ENCODE data around the gene CYB5R2. TPM values are rescaled to one million over a fixed set of nuclear protein-coding genes. Genes with fewer than 3 reads are reported as not detected.

CYB5R2 gene
- total and polyA plus RNA-seq, 2 experiments from 2014 or later: 40.9 to 56.2 TPM

GRCh38 chr11:7686761-7687160 is 13.5 kb upstream of the CYB5R2 start:
- H3K27ac Mint-ChIP-seq: no peak overlapping the region
- H3K79me2 ChIP-seq (replicated peaks; ENCODE audit: insufficient read depth): no peaks in the 10 kb centered on the region
- H3K4me1 ChIP-seq (ENCODE audit: insufficient read depth): peaks cover 7% of the 10 kb centered on the region; the same call in 1 of the 2 replicates
- no peaks in the 10 kb centered on the region for H3K36me3 ChIP-seq (ENCODE audit: insufficient read depth)
- H3K9me2 ChIP-seq (ENCODE audit: insufficient read depth): no peaks in the 10 kb centered on the region
- DNase-seq (ENCODE audit: low spot score): no peak
- no peak overlapping the region for H3K4me3 ChIP-seq
- ATAC-seq: no peak
- peaks cover 19% of the 10 kb centered on the region for H3K4me1 Mint-ChIP-seq
- no peak overlapping the region for H3K27ac ChIP-seq (ENCODE audit: low read depth)
- H3K4me3 Mint-ChIP-seq: no peak overlapping the region
- 0 out of 3 replicates have a peak, but pooled peaks cover 3% of the 10 kb centered on the region for H3K9me3 Mint-ChIP-seq
- H4K20me1 ChIP-seq (replicated peaks; ENCODE audit: insufficient read depth): no peaks in the 10 kb centered on the region
- H3F3A ChIP-seq (replicated peaks; ENCODE audit: low read depth): no peaks in the 10 kb centered on the region
- H2AFZ ChIP-seq: no peak overlapping the region
- TF ChIP-seq ZNF114 (CRISPR knock-in tag; IDR thresholded peaks at IDR 0.05): no peak
- TF ChIP-seq, protein P1, sequence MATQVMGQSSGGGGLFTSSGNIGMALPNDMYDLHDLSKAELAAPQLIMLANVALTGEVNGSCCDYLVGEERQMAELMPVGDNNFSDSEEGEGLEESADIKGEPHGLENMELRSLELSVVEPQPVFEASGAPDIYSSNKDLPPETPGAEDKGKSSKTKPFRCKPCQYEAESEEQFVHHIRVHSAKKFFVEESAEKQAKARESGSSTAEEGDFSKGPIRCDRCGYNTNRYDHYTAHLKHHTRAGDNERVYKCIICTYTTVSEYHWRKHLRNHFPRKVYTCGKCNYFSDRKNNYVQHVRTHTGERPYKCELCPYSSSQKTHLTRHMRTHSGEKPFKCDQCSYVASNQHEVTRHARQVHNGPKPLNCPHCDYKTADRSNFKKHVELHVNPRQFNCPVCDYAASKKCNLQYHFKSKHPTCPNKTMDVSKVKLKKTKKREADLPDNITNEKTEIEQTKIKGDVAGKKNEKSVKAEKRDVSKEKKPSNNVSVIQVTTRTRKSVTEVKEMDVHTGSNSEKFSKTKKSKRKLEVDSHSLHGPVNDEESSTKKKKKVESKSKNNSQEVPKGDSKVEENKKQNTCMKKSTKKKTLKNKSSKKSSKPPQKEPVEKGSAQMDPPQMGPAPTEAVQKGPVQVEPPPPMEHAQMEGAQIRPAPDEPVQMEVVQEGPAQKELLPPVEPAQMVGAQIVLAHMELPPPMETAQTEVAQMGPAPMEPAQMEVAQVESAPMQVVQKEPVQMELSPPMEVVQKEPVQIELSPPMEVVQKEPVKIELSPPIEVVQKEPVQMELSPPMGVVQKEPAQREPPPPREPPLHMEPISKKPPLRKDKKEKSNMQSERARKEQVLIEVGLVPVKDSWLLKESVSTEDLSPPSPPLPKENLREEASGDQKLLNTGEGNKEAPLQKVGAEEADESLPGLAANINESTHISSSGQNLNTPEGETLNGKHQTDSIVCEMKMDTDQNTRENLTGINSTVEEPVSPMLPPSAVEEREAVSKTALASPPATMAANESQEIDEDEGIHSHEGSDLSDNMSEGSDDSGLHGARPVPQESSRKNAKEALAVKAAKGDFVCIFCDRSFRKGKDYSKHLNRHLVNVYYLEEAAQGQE (IDR thresholded peaks at IDR 0.05; ENCODE audit: unreplicated experiment): no peak
- no peak for TF ChIP-seq EZH2phosphoT487 (IDR thresholded peaks at IDR 0.05; ENCODE audit: unreplicated experiment)
- TF ChIP-seq CTCF (conservative IDR thresholded peaks at IDR 0.05; ENCODE audit: low read depth in 2 of 2): no peak
- no peak for TF ChIP-seq POLR2AphosphoS5 (IDR thresholded peaks at IDR 0.05; ENCODE audit: low read depth)
- TF ChIP-seq CREB1 (CRISPR knock-in tag; IDR thresholded peaks at IDR 0.05; ENCODE audit: low read depth): no peak
- TF ChIP-seq NANOG (IDR thresholded peaks at IDR 0.05; ENCODE audit: borderline replicate concordance): no peak
- H3K27me3 ChIP-seq (ENCODE audit: insufficient read depth): no peaks in the 10 kb centered on the region
- peaks cover 9% of the 10 kb centered on the region for H3K27me3 Mint-ChIP-seq (ENCODE audit: insufficient read depth, low read depth, poor library complexity)
- H3K36me3 Mint-ChIP-seq (ENCODE audit: low read depth): no peaks in the 10 kb centered on the region
- H3K4me2 ChIP-seq: no peak overlapping the region

DNA sequence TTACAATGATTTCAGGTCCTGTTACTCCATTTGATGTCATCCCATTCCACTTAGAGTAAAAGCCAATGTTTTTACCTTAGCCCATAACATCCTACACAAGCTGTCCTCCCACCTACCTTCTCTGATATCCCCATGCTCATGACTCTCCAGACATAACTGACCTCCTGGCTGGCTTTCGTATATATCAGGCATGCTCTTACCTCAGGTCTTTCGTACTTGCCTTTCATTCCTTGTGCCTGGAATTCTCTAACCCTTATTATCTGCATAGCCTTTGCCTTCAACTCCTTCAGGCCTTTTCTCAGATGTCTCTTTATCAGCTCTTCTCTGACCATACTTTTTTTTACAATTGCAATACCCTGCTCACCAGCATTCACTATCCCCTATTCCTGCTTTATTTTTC is 10.3 kb upstream of the CYB5R2 start:
- Histone ChIP-seq H3K79me2 (replicated peaks; ENCODE audit: insufficient read depth) (no peaks in the 10 kb centered on the region), H4K20me1 (replicated peaks; ENCODE audit: insufficient read depth) (no peaks in the 10 kb centered on the region), H3K27me3 (ENCODE audit: insufficient read depth) (no peaks in the 10 kb centered on the region), H3K4me3 (no peak overlapping the region), H3K27ac (ENCODE audit: low read depth) (no peak overlapping the region), H3K4me1 (ENCODE audit: insufficient read depth) (peaks cover 18% of the 10 kb centered on the region), H3K36me3 (ENCODE audit: insufficient read depth) (no peaks in the 10 kb centered on the region), H3K9me2 (ENCODE audit: insufficient read depth) (no peaks in the 10 kb centered on the region; the same call in 1 of the 2 replicates), H2AFZ (no peak overlapping the region), H3F3A (replicated peaks; ENCODE audit: low read depth) (no peaks in the 10 kb centered on the region), H3K4me2 (no peak overlapping the region)
- no peak overlapping the region for H3K27ac Mint-ChIP-seq
- DNase-seq (ENCODE audit: low spot score) (no peak), ATAC-seq (no peak)
- no peak overlapping the region for H3K4me3 Mint-ChIP-seq
- H3K4me1 Mint-ChIP-seq: peaks cover 23% of the 10 kb centered on the region
- peaks cover 9% of the 10 kb centered on the region for H3K27me3 Mint-ChIP-seq (ENCODE audit: insufficient read depth, low read depth, poor library complexity)
- H3K9me3 Mint-ChIP-seq: peaks cover 3% of the 10 kb centered on the region; the same call in 1 of the 3 replicates
- H3K36me3 Mint-ChIP-seq (ENCODE audit: low read depth): no peaks in the 10 kb centered on the region
- TF ChIP-seq EZH2 (IDR thresholded peaks at IDR 0.05; ENCODE audit: low read depth, unreplicated experiment): no peak
- no peak for TF ChIP-seq ZNF114 (CRISPR knock-in tag; IDR thresholded peaks at IDR 0.05)
- no peak for TF ChIP-seq STAT1 (IDR thresholded peaks at IDR 0.05; ENCODE audit: unreplicated experiment)
- no peak for TF ChIP-seq EZH2phosphoT487 (IDR thresholded peaks at IDR 0.05; ENCODE audit: unreplicated experiment)
- no peak for TF ChIP-seq CREB1 (CRISPR knock-in tag; IDR thresholded peaks at IDR 0.05; ENCODE audit: low read depth)
- TF ChIP-seq ETS1 (IDR thresholded peaks at IDR 0.05): no peak
- TF ChIP-seq NANOG (IDR thresholded peaks at IDR 0.05; ENCODE audit: borderline replicate concordance): no peak
- TF ChIP-seq POLR2AphosphoS5 (IDR thresholded peaks at IDR 0.05; ENCODE audit: low read depth): no peak
